GM12878 (cell line): ENCODE measurements around the gene SLAMF1. TPM values are rescaled to one million over a fixed set of nuclear protein-coding genes. Genes with fewer than 3 reads are reported as not detected.

Experiments used
- ATAC-seq: fragments of 200-7000 bp; cut with Tn5 transposase; 3 replicates; pipeline ENCODE4 v1.9.1; 2020; ENCODE audit warnings: mild to moderate bottlenecking, moderate library complexity
- BruUV-seq: library from RNA; stranded (reverse); fragments of 400-500 nt; replicated peaks from 2 replicates; lab custom pipeline; 2021; lab: Mats Ljungman, UMichigan
- CTCF ChIA-PET: fragments of 300-600 bp; sonication (Branson Sonifier 250); formaldehyde crosslinking; extraction: SDS; loops from one replicate; lab custom pipeline; 2021; ENCODE audit warnings: inconsistent platforms; lab: Yijun Ruan, JAX
- POLR2A ChIA-PET: fragments of 350-600 bp; formaldehyde crosslinking; extraction: SDS; loops from one replicate; lab custom pipeline; 2021; ENCODE audit warnings: inconsistent platforms; lab: Charles Lee
- RAD21 ChIA-PET: fragments of 300-600 bp; sonication (Branson Sonifier 250); formaldehyde crosslinking; loops from one replicate; lab custom pipeline; 2023; ENCODE audit warnings: antibody characterized with exemption; ENCODE audit not compliant: unreplicated experiment; lab: Charles Lee
- SMC1A ChIA-PET: fragments of 300-600 bp; sonication (Branson Sonifier 250); formaldehyde crosslinking; loops from one replicate; lab custom pipeline; 2023; ENCODE audit not compliant: unreplicated experiment, uncharacterized antibody; lab: Charles Lee
- DNase-seq: peaks from one replicate; pipeline ENCODE4 v3.0.0-alpha.2; 2011; ENCODE audit warnings: low read depth, low spot score
- FAIRE-seq: peaks from 3 replicates; lab custom pipeline; 2011; peaks lifted over from hg19 to GRCh38; lab: Jason Lieb, UNC
- H2AFZ ChIP-seq: 2 replicates; pipeline ENCODE4 v1.6.0; 2011; ENCODE audit warnings: low read depth, low read length, control low read depth; ENCODE audit not compliant: control insufficient read depth
- H3K27ac ChIP-seq: 2 replicates; pipeline ENCODE4 v1.5.1; 2011; ENCODE audit warnings: control low read depth; ENCODE audit not compliant: control insufficient read depth, insufficient read depth
- H3K27me3 ChIP-seq, 2 experiments: replicated peaks in 1 of 2; 2 replicates each; pipeline versions ENCODE4 v1.6.0 to v1.6.1; 2011; ENCODE audit warnings: low read length in 1 of 2; ENCODE audit not compliant: control insufficient read depth in 2 of 2, insufficient read depth in 2 of 2
- H3K36me3 ChIP-seq, 2 experiments: 2 replicates each; pipeline ENCODE4 v1.5.1; 2011; ENCODE audit warnings: low read length in 1 of 2; ENCODE audit not compliant: control insufficient read depth in 2 of 2, insufficient read depth in 2 of 2
- H3K4me1 ChIP-seq: 2 replicates; pipeline ENCODE4 v1.6.1; 2011; ENCODE audit warnings: mild to moderate bottlenecking, low read length, moderate library complexity, mixed read lengths; ENCODE audit not compliant: control insufficient read depth, insufficient read depth
- H3K4me2 ChIP-seq: 2 replicates; pipeline ENCODE4 v1.6.0; 2011; ENCODE audit warnings: control low read depth; ENCODE audit not compliant: control insufficient read depth, insufficient read depth
- H3K4me3 ChIP-seq: fragments of 200-600 bp; sonication (generic); 2 replicates; pipeline ENCODE4 v1.5.1; 2016
- H3K79me2 ChIP-seq: 2 replicates; pipeline ENCODE4 v1.6.0; 2011; ENCODE audit warnings: low read length; ENCODE audit not compliant: control insufficient read depth, insufficient read depth
- H3K9ac ChIP-seq: 2 replicates; pipeline ENCODE4 v1.8.0; 2011; ENCODE audit warnings: low read length, control low read depth, mixed read lengths; ENCODE audit not compliant: control insufficient read depth, insufficient read depth
- H3K9me3 ChIP-seq: replicated peaks from 3 replicates; pipeline ENCODE4 v1.5.1; 2011; ENCODE audit warnings: mild to moderate bottlenecking, low read length; ENCODE audit not compliant: control insufficient read depth, insufficient read depth
- H4K20me1 ChIP-seq: 2 replicates; pipeline ENCODE4 v1.6.0; 2011; ENCODE audit not compliant: control insufficient read depth, insufficient read depth
- BHLHE40 ChIP-seq, 2 experiments: fragments of 450-650 bp in 1 of 2; IDR thresholded peaks; 2 replicates each; pipeline ENCODE4 v1.6.1; 2011 to 2017; ENCODE audit warnings: low read depth in 2 of 2, borderline replicate concordance in 1 of 2, improper control_type of control experiment in 1 of 2, low read length in 1 of 2, mild to moderate bottlenecking in 1 of 2
- E2F4 ChIP-seq: IDR thresholded peaks from 2 replicates; pipeline ENCODE4 v1.6.1; 2012; ENCODE audit warnings: low read depth, low read length, improper control_type of control experiment
- E2F8 ChIP-seq: fragments of 450-650 bp; IDR thresholded peaks from 2 replicates; pipeline ENCODE4 v1.6.1; 2018; ENCODE audit warnings: mild to moderate bottlenecking, low read depth, moderate library complexity; ENCODE audit not compliant: partially characterized antibody
- ESRRA ChIP-seq: IDR thresholded peaks from 2 replicates; pipeline ENCODE4 v1.6.1; 2012; ENCODE audit warnings: mild to moderate bottlenecking, low read length, improper control_type of control experiment
- FOXM1 ChIP-seq: IDR thresholded peaks from 2 replicates; pipeline ENCODE4 v1.6.1; 2012; ENCODE audit warnings: low read depth, mild to moderate bottlenecking, inconsistent platforms, low read length, moderate library complexity
- HDGF ChIP-seq: fragments of 450-650 bp; IDR thresholded peaks from 2 replicates; pipeline ENCODE4 v1.6.1; 2016; ENCODE audit warnings: antibody characterized with exemption
- IRF4 ChIP-seq: IDR thresholded peaks from 2 replicates; pipeline ENCODE4 v1.6.1; 2011; ENCODE audit warnings: low read depth, low read length
- JUNB ChIP-seq: IDR thresholded peaks from 2 replicates; pipeline ENCODE4 v1.6.1; 2016; ENCODE audit warnings: antibody characterized with exemption, mild to moderate bottlenecking
- MLLT1 ChIP-seq: fragments of 450-650 bp; IDR thresholded peaks from 2 replicates; pipeline ENCODE4 v1.6.1; 2016; ENCODE audit warnings: mild to moderate bottlenecking
- NFYA ChIP-seq: IDR thresholded peaks from 2 replicates; pipeline ENCODE4 v1.6.1; 2011; ENCODE audit warnings: low read depth, mild to moderate bottlenecking, low read length, improper control_type of control experiment, borderline replicate concordance
- SIX5 ChIP-seq: IDR thresholded peaks from 2 replicates; pipeline ENCODE4 v1.6.1; 2011; ENCODE audit warnings: mild to moderate bottlenecking, low read depth, low read length, moderate library complexity; ENCODE audit not compliant: severe bottlenecking
- TARDBP ChIP-seq: IDR thresholded peaks from 2 replicates; pipeline ENCODE4 v1.6.1; 2016; ENCODE audit warnings: borderline replicate concordance
- whole genome bisulfite sequencing: methylation state at CpG from one replicate; pipeline ENCODE4 v1.1.6; 2016; ENCODE audit warnings: low lambda C conversion rate; ENCODE audit not compliant: insufficient replicate concordance, insufficient coverage; ENCODE audit errors: missing lambda C conversion rate; 5-methylcytosine and 5-hydroxymethylcytosine counted together
- in situ Hi-C: fragments of 300-500 bp; cut with MboI; formaldehyde crosslinking; loops from 9 replicates; pipeline ENCODE4 v1.14.3; 2018; ENCODE audit warnings: mixed read lengths
- intact Hi-C: fragments of 100-400 bp; cut with micrococcal nuclease; formaldehyde crosslinking; loops from one replicate; pipeline ENCODE4 v1.14.2; 2022; ENCODE audit not compliant: unreplicated experiment
- polyA plus RNA-seq, 11 experiments: library from polyadenylated mRNA; depleted of rRNA in 4 of 11; unstranded in 6 of 11; stranded (reverse) in 5 of 11; fragments of >200 nt; fragmentation: Nextera tagmentation in 4 of 11; fragmentation: Illumina TruSeq in 1 of 11; extraction: Ambion mirVana in 4 of 11; extraction: Trizol in 1 of 11; gene quantifications; 1 replicate in 1 of 11; 2 replicates in 10 of 11; pipeline versions ENCODE4 v1.2.1 to v1.2.3, GENCODE V29; 2011 to 2016; ENCODE audit warnings: inconsistent platforms in 2 of 11, missing spikeins in 2 of 11, low read depth in 1 of 11
- total RNA-seq, 4 experiments: library from RNA; depleted of rRNA in 3 of 4; stranded (reverse); fragments of >200 nt in 3 of 4; fragmentation: Illumina TruSeq in 1 of 4; extraction: Trizol in 1 of 4; gene quantifications; 2 replicates each; pipeline versions ENCODE4 v1.2.1 to v1.2.3, GENCODE V29; 2013 to 2021

Gene SLAMF1
- total and polyA plus RNA-seq, 10 of the 15 experiments (the other 5 are each of a cell fraction or from before 2014, with no cell fraction given), result 87.3 to 260 (median 131) TPM

DNA sequence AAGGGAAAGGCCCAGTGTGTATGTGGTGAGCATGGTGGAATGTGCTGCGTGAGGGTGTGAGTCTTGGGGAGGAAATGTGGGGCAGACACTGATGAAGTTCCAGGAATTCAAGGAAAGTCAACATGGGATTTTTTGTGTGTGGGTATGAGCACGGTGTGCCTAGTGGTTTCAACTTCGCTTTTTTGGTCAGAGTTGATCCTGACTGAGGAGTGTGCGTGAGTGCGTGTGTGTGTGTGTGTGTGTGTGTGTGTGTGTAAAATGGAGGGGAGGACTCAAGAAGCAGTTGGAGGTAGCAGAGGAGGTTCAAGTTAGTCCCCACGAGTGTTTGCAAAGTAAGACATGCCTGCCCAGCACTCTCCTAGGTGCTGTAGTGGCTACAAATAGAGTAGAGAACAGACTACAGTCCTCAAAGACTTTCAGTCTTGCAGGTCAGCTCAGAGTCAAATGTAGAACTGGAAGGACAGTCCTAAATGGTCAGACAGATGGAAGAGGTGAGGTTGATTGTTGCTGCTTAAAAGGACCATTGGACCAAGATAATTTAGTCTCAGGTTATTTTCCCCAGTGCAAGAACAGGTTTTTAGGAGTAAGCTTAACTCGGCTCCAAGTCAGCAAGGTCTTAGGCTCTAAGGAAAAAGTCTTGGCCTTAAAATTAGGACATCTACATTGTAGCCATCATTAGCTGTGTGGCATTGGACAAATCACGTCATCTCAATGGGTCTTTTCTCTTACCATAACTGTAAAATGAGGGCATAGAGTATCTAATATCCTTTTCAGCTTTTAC, 25.0 kb downstream of the SLAMF1 start (continued):
- TF ChIP-seq MLLT1, result peak; percentile 88

DNA sequence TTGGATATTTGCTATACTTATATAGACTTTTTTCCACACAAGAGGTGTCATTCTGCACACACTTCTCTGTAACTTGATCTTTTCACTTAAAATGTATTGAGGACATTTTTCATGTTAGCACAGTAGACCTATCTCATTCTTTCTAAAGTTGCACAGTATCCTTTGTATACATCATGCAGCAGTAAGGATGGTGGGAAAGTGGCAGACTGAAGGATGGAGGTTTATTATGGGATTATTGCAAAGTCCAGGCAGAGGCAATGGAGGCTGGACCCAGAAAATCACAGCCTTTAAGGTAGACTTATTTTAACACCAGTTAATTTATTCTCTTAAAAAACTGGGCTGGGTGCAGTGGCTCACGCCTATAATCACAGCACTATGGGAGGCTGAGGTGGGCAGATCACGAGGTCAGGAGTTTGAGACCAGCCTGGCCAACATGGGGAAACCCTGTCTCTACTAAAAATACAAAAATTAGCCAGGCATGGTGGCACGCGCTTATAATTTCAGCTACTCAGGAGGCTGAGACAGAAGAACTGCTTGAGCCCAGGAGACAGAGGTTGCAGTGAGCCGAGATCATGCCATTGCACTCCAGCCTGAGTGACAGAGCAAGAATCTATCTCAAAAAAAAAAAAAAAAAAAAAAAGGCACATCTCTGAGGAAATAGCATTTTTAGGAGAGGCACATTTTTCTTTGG, 25.8 kb downstream of the SLAMF1 start:
- Histone ChIP-seq H3K4me2 (0 out of 2 replicates have a peak overlapping the region, but pooled peaks have one; percentile 75), H3K27ac (peak overlapping the region; percentile 92), H2AFZ (no peak overlapping the region; the same call in 1 of the 2 replicates), H3K36me3 (peaks cover 10 to 34% of the 10 kb centered on the region in 2 experiments), H3K9me3 (no peaks in the 10 kb centered on the region), H3K9ac (peak overlapping the region; percentile 50), H3K4me3 (no peak overlapping the region), H3K4me1 (peaks cover 42% of the 10 kb centered on the region), H4K20me1 (no peaks in the 10 kb centered on the region), H3K79me2 (peaks cover 43% of the 10 kb centered on the region), H3K27me3 (no peaks in the 10 kb centered on the region)
- ATAC-seq (0 out of 3 replicates have a peak, but pooled peaks have one; percentile 1), DNase-seq (no peak), FAIRE-seq (no peak)
- no TSS peak for BruUV-seq
- ChIA-PET RAD21 (interaction anchor here (0.8 to 15.7 kb wide), 6 partner anchors 15 to 193 kb away, joined by 3 to 194 read pairs (median 6); partner anchors contain the start of gene SLAMF1), CTCF (interaction anchor here (1.1 to 7.0 kb wide), 9 partner anchors 12 to 155 kb away, joined by 3 to 92 read pairs (median 4); partner anchors contain the start of gene SLAMF1), POLR2A (interaction anchor here (1.2 to 6.0 kb wide), 5 partner anchors 9 to 24 kb away, joined by 3 to 68 read pairs (median 13); partner anchors contain the start of gene SLAMF1), SMC1A (interaction anchor here (0.6 to 17.6 kb wide), 11 partner anchors 8 to 192 kb away, joined by 3 to 259 read pairs (median 5); partner anchors contain the start of gene SLAMF1)
- in situ Hi-C loops (no loop called here), intact Hi-C loops (no loop called here)
- 2% methylated on average over 5 of the region's 5 CpGs for WGBS
- TF ChIP-seq MLLT1 (no peak), ESRRA (no peak), E2F4 (no peak), HDGF (no peak), E2F8 (peak; percentile 70), FOXM1 (0 out of 2 replicates have a peak, but pooled peaks have one; percentile 8), SIX5 (no peak), BHLHE40 (IDR thresholded peaks at IDR 0.05; ENCODE audit: borderline replicate concordance in 1 of 2, low read depth in 2 of 2, low read length in 1 of 2) (peak in 1 of 2 experiments; percentile 39; a peak in 1 of 4 replicates), JUNB (no peak), TARDBP (no peak), IRF4 (no peak), NFYA (no peak)
